DOHH2 (cell line): ENCODE measurements around the gene BTBD17.

Source experiments
- H3F3A ChIP-seq: fragments of 200-600 bp; sonication (generic), shearing (Covaris generic); 2 replicates; pipeline ENCODE4 v1.6.0; 2016; ENCODE audit warnings: antibody characterized with exemption, mild to moderate bottlenecking; ENCODE audit not compliant: control insufficient read depth, insufficient read depth
- H3K27ac ChIP-seq: fragments of 200-600 bp; sonication (generic); 2 replicates; pipeline ENCODE4 v1.5.1; 2014; ENCODE audit warnings: low read depth, mild to moderate bottlenecking, low read length, moderate library complexity
- H3K27me3 ChIP-seq: fragments of 200-600 bp; sonication (generic); 2 replicates; pipeline ENCODE4 v1.6.1; 2014; ENCODE audit warnings: mild to moderate bottlenecking, low read length, mixed read lengths; ENCODE audit not compliant: control insufficient read depth
- H3K36me3 ChIP-seq: fragments of 200-600 bp; sonication (generic); 2 replicates; pipeline ENCODE4 v1.6.1; 2014; ENCODE audit warnings: mild to moderate bottlenecking, low read length, moderate library complexity, mixed read lengths; ENCODE audit not compliant: control insufficient read depth
- H3K4me1 ChIP-seq: fragments of 200-600 bp; sonication (generic); 2 replicates; pipeline ENCODE4 v1.6.1; 2014; ENCODE audit warnings: mild to moderate bottlenecking, low read length, mixed read lengths; ENCODE audit not compliant: control insufficient read depth
- H3K4me2 ChIP-seq: fragments of 200-600 bp; sonication (generic); 2 replicates; pipeline ENCODE4 v1.6.0; 2014; ENCODE audit warnings: mild to moderate bottlenecking, low read length, moderate library complexity
- H3K4me3 ChIP-seq: fragments of 200-600 bp; sonication (generic); 2 replicates; pipeline ENCODE4 v1.5.1; 2014; ENCODE audit warnings: mild to moderate bottlenecking, low read length, mixed read lengths
- H3K79me2 ChIP-seq: fragments of 200-600 bp; sonication (generic); 2 replicates; pipeline ENCODE4 v1.6.1; 2014; ENCODE audit warnings: mild to moderate bottlenecking, low read length, mixed read lengths; ENCODE audit not compliant: control insufficient read depth
- H3K9me2 ChIP-seq: fragments of 200-600 bp; sonication (generic); replicated peaks from 2 replicates; pipeline ENCODE4 v1.6.1; 2014; ENCODE audit warnings: mild to moderate bottlenecking, low read length, mixed read lengths; ENCODE audit not compliant: control insufficient read depth
- H3K9me3 ChIP-seq: fragments of 200-600 bp; sonication (generic); 2 replicates; pipeline ENCODE4 v1.6.1; 2014; ENCODE audit warnings: antibody characterized with exemption, low read length, mixed read lengths; ENCODE audit not compliant: control insufficient read depth, insufficient read depth
- H4K20me1 ChIP-seq: fragments of 200-600 bp; sonication (generic); 2 replicates; pipeline ENCODE4 v1.6.0; 2014; ENCODE audit warnings: low read depth, mild to moderate bottlenecking, antibody characterized with exemption, low read length, moderate library complexity; ENCODE audit not compliant: control insufficient read depth, insufficient read depth
- CTCF ChIP-seq: fragments of 200-600 bp; sonication (generic); IDR thresholded peaks from one replicate; pipeline ENCODE4 v1.5.1; 2014; ENCODE audit warnings: antibody characterized with exemption, mild to moderate bottlenecking, low read depth, low read length; ENCODE audit not compliant: poor library complexity, severe bottlenecking
- EZH2phosphoT487 ChIP-seq: fragments of 200-600 bp; sonication (generic); IDR thresholded peaks from 2 replicates; pipeline ENCODE4 v1.6.1; 2017; ENCODE audit warnings: borderline replicate concordance, mild to moderate bottlenecking, antibody characterized with exemption, low read length, moderate library complexity, mixed read lengths

BTBD17 gene

GRCh38 chr17:74368341-74369081 lies 6.8 kb upstream of the BTBD17 start:
- H3K9me2 ChIP-seq, result no peaks in the 10 kb centered on the region
- H4K20me1 ChIP-seq, result no peaks in the 10 kb centered on the region
- H3F3A ChIP-seq, result no peaks in the 10 kb centered on the region
- H3K36me3 ChIP-seq, result no peaks in the 10 kb centered on the region
- no peaks in the 10 kb centered on the region for H3K27me3 ChIP-seq
- no peaks in the 10 kb centered on the region for H3K9me3 ChIP-seq
- no peaks in the 10 kb centered on the region for H3K4me1 ChIP-seq
- H3K4me2 ChIP-seq, result no peak overlapping the region
- TF ChIP-seq CTCF, result peak; percentile 95
- TF ChIP-seq EZH2phosphoT487, result no peak
- no peak overlapping the region for H3K4me3 ChIP-seq
- H3K27ac ChIP-seq, result no peak overlapping the region
- no peaks in the 10 kb centered on the region for H3K79me2 ChIP-seq

- Histone ChIP-seq H3K36me3 (no peaks in the 10 kb centered on the region), H3K27me3 (no peaks in the 10 kb centered on the region), H4K20me1 (no peaks in the 10 kb centered on the region), H3K4me2 (no peak within 1 kb of the TSS), H3K9me3 (no peaks in the 10 kb centered on the region), H3K4me1 (no peaks in the 10 kb centered on the region), H3K9me2 (no peaks in the 10 kb centered on the region), H3K4me3 (no peak within 1 kb of the TSS), H3K79me2 (no peaks in the 10 kb centered on the region), H3F3A (no peaks in the 10 kb centered on the region), H3K27ac (no peak within 1 kb of the TSS)
- TF ChIP-seq EZH2phosphoT487 (no peak), CTCF (no peak)
Observed at GRCh38 chr17:74367206-74367605, 5.5 kb upstream of the BTBD17 start, which contains the start of gene GPR142. TSS of gene GPR142 (plus strand) at chr17:74367506. CDS start at chr17:74369541, 2,035 bp downstream.

GRCh38 chr17:74362810-74363498 lies 1.3 kb upstream of the BTBD17 start:
- Histone ChIP-seq H3K36me3 (no peaks in the 10 kb centered on the region), H3F3A (no peaks in the 10 kb centered on the region), H3K27me3 (no peaks in the 10 kb centered on the region), H3K4me2 (no peak overlapping the region), H3K4me3 (no peak overlapping the region), H3K9me2 (no peaks in the 10 kb centered on the region), H4K20me1 (no peaks in the 10 kb centered on the region), H3K9me3 (no peaks in the 10 kb centered on the region), H3K79me2 (no peaks in the 10 kb centered on the region), H3K4me1 (no peaks in the 10 kb centered on the region), H3K27ac (no peak overlapping the region)
- TF ChIP-seq CTCF, result no peak
- no peak for TF ChIP-seq EZH2phosphoT487
